Measurements from ENCODE around the gene LRTM2.

Gene LRTM2

GRCh38 chr12:1884651-1885050, 64.3 kb downstream of the LRTM2 start:
- no peak for DNase-seq (ENCODE audit: low read depth in 3 of 3)

DNA sequence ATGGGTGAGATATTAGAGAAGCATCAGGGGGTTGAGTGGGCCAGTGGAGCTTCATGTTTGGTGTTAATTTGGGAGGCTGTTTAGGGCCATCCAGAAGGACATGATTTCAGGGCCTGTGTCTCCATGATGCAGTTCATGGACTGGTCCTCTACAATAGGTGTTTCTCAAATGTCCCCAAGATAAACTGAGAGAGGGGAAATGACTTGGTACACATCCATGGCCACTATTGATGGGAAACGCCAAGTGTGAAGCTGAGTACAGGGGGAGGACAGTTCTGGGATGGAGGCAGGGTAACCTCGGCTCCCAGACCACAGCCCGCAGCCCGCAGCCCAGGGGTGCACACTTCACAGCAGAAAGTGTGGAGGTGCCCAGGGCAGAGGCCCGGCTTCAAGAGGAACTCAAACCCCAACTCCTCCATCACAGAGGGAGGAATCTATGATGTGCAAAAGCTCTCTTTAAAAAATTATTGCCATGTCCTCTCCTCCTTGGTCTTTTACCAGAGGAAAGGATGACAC, 64.8 kb downstream of the LRTM2 start:
- no peak for DNase-seq (ENCODE audit: low read depth in 3 of 3)

- DNase-seq (ENCODE audit: low read depth in 3 of 3) = no peak
Observed at GRCh38 chr12:1885599-1886245, 65.4 kb downstream of the LRTM2 start.

All from stimulated activated CD4-positive, alpha-beta T cell treated with anti-CD3 and anti-CD28 coated beads, TNF-alpha, amount 100 ng/mL, for 48 hours (primary cell).